GM19193 (cell line): Measurements from ENCODE around the gene MYCBP2.

Experiments used
- POLR2A ChIP-seq: IDR thresholded peaks from 4 replicates; pipeline ENCODE4 v1.6.1; 2011; ENCODE audit not compliant: insufficient read depth, insufficient read length; ENCODE audit errors: extremely low read depth

The MYCBP2 gene, protein sequence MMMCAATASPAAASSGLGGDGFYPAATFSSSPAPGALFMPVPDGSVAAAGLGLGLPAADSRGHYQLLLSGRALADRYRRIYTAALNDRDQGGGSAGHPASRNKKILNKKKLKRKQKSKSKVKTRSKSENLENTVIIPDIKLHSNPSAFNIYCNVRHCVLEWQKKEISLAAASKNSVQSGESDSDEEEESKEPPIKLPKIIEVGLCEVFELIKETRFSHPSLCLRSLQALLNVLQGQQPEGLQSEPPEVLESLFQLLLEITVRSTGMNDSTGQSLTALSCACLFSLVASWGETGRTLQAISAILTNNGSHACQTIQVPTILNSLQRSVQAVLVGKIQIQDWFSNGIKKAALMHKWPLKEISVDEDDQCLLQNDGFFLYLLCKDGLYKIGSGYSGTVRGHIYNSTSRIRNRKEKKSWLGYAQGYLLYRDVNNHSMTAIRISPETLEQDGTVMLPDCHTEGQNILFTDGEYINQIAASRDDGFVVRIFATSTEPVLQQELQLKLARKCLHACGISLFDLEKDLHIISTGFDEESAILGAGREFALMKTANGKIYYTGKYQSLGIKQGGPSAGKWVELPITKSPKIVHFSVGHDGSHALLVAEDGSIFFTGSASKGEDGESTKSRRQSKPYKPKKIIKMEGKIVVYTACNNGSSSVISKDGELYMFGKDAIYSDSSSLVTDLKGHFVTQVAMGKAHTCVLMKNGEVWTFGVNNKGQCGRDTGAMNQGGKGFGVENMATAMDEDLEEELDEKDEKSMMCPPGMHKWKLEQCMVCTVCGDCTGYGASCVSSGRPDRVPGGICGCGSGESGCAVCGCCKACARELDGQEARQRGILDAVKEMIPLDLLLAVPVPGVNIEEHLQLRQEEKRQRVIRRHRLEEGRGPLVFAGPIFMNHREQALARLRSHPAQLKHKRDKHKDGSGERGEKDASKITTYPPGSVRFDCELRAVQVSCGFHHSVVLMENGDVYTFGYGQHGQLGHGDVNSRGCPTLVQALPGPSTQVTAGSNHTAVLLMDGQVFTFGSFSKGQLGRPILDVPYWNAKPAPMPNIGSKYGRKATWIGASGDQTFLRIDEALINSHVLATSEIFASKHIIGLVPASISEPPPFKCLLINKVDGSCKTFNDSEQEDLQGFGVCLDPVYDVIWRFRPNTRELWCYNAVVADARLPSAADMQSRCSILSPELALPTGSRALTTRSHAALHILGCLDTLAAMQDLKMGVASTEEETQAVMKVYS (N-terminal part only)

DNA sequence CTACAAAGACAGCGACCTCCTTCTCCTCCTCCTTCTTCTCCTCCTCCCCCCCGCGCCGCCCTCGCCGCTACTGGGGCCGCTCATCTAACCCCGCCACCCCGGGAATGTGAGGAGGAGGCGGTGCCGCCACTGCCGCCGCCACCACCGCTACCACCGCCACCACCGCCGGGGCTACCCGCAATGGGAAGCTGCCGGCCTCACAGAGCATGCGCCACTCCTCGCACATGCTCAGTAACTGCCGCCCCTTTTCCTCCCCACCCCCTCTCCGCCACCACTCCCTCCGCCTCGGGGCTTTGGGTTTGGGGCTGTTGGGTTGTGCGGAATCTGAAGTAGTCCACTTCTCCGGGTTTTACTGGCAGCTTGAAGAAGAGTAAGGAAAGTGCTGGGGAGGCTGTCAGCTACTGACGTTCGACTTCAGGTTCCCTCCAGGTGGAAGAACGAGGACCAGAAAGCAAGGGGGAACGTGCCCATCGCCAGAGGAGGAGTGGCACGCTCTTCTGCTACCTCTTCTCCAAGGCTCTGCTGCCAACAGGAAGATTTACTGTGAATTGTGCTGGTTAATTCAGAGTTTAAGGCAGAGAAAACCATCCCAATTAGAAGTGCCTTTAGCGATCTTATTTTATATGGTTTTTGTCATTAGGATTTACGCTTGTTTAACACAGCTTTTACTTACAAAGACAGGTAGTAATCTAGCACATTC is at the start of gene MYCBP2:
Gene MYCBP2 (minus strand): TSS at position 190 of the 700 bp plus-strand sequence. CDS start 319 bp downstream, outside the sequence.
- peak; percentile 92 for TF ChIP-seq POLR2A

DNA sequence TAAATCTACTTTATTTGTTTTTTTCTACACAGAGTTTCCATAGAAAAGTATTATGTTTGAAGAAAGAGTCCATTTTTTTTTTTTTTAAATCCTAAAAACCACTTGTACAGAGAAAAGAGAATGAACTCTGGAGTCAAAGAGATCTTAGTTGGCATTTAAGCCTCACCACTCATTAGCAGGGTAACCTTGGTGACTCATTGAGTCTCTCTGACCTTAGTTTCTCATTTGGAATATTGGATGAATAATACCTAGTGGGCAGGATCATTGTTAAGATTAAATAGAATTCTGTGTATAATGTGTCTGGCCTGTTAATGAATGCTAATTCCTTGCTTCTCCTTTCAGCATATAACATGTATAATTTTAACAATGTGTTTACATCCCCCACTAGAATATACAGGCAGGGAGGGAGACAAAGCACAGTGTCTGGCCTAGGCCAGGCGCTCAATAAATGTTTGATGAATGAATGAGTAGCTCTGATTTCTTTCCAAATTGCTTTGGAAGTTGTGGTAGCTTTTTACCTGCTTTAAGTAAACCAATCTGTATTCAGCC is 48.7 kb upstream of the MYCBP2 start:
- no peak for TF ChIP-seq POLR2A

DNA sequence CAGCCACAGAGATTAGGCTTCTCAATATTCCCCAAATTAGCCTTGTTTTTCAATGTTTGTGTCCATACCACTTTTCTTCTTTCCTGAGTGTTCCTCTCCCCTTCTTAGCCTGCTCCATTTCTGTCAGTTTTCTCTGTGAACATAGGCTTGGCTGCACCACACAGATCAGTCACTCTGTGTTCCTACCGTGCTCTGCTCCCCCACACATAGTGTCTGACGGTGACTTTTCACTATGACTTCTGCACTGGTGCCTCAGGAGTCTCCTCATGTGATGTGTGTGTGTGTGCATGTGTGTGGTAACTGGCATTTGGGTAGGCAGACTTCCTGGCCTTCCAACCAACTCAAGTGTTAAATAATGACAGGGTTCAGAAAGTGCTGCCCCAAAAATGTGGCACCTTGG is 47.9 kb upstream of the MYCBP2 start:
- TF ChIP-seq POLR2A = no peak

DNA sequence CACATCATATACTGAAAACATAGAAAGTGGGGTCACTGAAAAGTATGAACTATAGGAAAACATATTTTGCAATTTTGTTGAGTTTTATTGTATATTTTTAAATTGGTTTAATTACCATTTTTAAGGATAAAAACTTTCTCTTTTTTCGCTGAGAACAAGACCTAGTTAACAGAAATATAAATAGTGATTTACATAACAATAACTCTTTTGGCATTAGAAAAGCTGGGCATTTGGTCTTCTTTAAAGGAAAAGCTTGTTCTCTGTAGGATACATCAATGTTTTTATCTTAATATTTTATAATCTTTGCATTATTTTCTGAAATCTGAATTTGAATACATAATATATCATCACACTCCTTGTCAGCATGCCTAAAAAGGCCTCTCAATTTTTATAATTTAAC is 47.4 kb upstream of the MYCBP2 start:
- no peak for TF ChIP-seq POLR2A

DNA sequence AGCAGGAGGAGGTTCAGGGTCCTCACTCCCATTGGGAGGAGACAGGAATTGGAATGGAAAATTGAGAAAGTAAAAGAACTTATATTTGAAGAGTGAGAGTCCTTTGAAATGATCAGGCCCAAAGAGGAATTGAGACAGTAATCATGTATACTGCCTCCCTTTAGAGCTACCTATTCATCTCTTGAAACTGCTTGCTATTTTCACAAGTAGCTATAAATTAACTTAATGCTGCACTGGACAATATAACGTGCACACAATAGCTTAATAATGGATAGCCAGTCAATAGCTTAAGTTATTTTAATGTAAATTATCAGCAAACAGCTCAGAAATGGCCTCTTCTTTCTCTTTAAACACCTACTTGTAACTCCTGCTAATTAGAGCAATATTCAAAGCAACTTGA is 46.6 kb upstream of the MYCBP2 start:
- TF ChIP-seq POLR2A = no peak

DNA sequence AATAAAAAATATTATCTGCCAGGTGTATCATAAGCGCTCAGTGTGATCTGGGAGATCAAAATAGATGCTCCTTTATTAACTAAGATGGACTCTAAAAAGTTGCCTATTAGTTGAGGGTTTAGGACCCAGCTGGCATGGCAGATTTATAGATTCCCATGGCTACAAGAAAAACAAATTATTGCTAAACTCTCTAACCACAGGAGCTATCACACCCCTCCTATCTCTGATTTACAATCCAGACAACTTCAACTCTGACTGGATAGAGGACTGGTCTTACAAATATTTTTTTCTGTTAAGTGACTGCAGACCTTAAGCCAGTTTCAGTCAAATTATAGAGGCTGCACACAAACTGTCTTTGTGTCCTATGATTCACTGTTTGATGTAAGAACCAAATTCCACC is 45.4 kb upstream of the MYCBP2 start:
- TF ChIP-seq POLR2A = no peak

DNA sequence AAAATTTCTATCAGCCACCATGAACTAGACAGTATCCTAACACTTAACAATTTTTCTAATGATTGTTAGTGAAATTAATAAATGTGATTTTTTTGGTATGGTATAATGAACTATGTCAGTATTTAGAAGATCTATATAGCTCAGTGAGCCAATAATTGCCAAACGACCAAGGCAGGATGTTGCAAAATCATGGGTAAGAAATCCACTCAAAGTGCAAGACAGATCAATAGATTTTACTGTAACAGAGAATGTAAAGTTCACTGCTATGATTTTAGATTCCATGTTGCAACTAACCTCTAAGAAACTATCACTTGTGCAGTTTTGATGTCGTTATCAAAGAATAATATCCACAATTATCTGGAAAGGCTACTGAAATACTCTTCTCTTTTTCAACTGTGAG is 44.0 kb upstream of the MYCBP2 start:
- TF ChIP-seq POLR2A = no peak

DNA sequence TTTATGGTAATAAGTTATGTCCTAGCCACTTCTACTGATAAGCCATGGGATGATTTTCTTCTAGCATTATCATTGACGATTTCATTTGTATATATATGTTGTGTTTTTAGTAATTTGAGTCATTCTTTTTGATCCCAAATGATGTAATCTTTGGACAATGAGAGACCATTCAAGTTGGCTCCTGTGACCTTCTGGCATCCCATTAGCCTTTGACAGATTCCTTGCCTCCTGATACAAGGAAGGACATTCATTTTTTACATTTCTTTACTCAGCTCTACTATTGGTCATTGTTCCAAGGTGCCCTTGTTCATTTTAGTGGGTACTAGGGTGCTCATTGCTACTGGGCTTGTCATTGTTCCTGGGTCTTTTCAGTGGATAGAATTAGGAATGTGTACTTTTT is 35.3 kb upstream of the MYCBP2 start:
- TF ChIP-seq POLR2A = no peak

DNA sequence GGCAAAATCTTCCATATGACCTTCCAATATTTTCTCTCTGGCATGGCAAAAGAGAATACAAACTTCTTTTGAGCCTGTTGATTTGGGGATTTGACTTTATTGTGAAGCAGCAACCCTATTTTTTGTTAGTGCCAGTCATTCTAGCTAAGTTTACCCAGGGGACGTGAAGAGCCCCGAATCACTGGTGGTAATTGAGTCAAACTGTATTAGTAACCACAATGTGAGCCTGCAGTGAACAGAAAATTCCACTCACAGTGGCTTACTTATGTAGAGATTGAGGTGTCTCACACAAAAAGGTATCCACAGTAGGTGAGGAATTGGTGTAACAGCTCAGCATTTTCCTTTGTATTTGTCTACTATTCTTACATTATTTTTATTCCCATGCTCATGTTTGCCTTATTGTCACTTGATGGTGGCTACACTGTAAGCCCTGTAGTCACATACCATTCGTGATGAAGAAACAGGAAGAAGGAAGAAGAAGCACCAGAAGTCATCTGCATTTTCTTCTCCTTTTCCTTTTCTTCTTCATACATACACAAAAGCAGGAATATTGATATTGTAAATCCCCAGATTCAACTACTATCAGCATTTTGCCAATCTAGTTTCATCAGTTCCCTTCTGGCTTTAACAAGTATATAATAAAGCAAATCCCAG is 33.3 kb upstream of the MYCBP2 start:
- TF ChIP-seq POLR2A = no peak

DNA sequence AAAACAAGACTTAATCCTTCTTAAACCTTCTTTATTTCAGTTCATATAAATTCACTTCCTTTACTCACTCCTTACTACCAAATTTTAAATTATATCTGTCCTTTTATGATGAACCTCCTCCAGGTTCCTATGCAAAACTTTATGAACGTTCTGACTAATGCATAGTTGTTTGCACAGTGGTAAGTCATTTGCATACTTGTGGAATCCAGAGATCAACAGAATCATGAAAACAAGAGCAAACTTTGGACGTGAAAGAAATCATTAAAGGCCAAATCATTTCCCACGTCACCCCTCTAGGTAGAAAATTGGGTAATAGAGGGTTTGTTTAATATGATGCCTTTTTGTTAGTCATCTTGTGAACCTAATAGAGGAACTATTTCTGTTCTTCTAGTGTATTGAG is 32.3 kb upstream of the MYCBP2 start:
- no peak for TF ChIP-seq POLR2A

DNA sequence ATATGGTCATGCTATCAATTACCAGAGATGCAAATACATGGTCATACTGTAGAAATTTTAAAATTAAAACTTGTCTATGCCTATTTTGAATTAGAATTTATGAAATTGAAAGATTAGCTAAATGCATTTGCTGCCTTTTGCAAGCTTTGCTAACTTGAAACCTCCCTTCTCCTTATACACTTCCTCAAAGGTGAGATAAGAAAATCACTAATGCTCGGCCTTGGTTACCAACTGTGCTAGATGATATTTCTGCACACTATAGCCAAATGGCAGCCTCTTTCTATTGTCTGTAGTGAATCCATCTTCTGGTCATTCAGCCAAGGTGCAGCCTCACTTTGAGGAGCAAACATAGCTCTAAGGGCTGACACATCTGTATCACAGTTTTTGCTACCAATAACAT is 31.1 kb upstream of the MYCBP2 start:
- no peak for TF ChIP-seq POLR2A

DNA sequence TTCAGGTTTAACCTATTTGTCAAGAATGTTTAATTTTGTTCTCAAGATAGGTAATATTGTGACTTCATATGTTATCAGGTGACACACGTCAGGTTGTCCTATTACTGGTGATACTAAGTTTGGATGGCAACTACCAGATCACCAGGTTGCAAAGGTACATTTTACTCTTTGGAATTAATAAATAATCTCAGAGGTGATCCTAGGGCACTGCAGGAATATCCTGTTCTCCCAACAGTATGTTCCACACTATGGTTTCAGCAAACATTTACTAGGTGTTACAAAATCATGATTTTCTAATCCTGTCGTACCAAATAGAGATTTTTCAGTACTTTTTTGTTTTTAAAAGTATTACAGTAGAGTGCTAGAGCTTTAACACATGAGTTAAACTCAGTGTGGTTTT is 29.3 kb upstream of the MYCBP2 start:
- TF ChIP-seq POLR2A = no peak

DNA sequence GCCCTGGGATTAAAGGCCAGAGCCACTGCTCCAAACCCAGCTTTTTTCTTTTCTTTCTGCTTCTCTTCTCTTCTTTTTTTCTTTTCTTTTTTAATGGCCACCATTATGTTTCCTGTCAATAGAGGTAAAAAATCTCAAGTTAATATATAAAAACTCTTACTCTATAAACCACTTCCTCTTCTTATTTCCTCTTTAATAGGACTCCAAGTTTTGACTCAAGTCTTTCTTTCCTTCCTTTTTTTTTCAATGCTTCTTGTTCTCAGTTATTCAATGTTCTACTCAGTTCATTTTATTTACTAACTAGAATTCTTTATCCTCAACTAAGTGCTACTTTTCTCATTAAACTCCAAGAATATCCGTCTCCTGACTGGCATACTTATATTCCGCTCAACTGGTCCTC is 27.1 kb upstream of the MYCBP2 start:
- TF ChIP-seq POLR2A = no peak

DNA sequence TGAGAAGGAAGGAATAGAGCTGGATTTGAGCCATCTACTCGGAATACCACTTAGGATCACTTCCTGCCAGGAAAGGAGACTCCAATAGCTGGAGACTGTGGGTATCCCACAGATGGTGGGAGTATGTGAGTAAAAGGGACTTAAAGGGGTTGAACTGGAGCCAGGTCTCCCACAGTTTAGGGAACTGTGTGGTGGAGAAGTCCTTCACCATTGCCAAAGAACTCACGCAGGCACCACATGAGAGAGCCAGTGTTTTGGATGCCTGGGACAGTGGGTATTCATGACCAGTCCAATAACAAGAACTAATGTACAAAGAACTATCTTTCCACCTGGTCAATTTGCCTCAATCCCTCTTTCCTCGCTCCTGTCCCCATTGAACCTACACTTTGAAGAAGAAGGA is 24.4 kb upstream of the MYCBP2 start:
- TF ChIP-seq POLR2A = no peak
